ENCODE measurements around the gene MAP3K4.
"Not testable (repeated sequence)": the region's sequence is repeated elsewhere in the genome, so short reads cannot be mapped to it uniquely, and the experiment has no call there.

The MAP3K4 gene

DNA sequence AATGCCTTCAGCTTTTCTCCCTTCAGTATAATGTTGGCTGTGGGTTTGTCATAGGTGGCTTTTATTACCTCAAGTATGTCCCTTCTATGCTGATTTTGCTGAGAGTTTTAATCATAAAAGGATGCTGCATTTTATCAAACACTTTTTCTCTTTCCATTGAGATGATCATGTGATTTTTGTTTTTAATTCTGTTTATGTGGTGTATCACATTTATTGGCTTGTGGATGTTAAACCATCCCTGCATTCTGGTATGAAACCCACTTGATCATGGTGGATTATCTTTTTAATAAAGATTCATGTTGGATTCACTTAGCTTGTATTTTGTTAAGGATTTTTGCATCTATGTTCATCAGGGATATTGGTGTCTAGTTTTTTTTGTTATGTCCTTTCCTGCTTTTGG, 131.8 kb downstream of the MAP3K4 start:
- DNase-seq (ENCODE audit: low read depth, low spot score): not testable (repeated sequence)

DNA sequence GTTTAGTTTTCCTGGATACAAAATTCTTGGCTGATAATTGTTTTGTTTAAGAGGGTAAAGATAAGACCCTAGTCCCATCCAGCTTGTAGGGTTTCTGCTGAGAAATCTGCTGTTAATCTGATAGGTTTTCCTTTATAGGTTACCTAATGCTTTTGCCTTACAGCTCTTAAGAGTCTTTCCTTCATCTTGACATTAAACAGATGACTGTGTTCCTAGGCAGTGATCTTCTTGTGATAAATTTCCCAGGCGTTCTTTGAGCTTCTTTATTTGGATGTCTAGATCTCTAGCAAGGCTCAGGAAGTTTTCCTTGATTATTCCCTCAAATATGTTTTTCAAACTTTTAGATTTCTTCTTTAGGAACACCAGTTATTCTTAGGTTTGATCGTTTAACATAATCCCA, 134.0 kb downstream of the MAP3K4 start:
- no peak for DNase-seq (ENCODE audit: low read depth, low spot score)

DNA sequence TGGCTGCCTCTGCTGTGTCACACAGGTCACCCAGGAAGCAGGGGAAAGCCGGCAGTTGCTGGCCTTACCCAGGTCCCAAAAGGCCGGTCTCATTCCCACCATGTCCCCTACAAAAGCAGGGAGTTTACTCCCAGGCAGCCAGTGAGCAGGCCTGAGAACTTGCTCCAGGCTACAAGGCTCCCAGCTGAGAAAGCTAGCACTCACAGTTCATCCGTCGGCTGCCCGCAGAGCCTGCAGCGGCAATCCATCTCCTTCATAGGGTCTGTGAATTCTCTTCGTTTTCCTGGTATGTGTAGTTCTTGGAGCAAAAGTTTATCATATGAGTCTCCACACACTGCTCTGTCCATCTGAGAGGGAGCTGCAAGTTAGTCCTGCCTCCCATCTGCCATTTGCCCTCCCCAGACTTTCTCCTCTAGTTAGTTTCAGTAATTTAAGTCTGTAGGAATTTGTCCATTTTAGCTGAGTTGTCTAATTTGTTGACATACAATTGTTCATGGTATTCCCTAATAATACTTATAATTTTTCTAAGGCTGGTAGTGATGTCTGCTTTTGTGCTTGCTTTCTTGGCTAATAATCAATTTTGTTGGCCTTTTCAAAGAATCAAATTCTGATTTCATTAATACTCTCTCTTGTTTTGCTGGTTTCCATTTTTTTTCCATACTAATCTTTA, 135.6 kb downstream of the MAP3K4 start:
- DNase-seq (ENCODE audit: low read depth, low spot score): no peak

DNA sequence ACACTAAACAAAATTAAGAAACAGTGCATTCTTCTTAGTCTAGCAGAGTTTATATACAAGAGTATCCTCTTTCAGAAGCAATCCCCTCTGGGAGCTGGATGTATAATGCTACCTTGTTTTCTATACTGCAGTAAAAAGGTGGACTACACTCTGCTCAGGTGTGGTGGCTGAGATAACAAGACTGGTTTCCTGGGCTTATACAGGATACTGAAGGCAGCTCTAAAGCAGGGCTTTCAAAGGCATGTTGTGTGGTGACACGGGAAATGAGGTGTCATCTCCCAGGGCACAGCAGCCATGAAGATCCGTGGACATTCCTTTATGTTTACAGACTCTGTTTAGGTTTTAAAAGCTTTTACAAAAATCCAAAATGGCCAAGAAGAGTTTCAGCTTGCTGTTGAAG, 136.7 kb downstream of the MAP3K4 start:
- DNase-seq (ENCODE audit: low read depth, low spot score): no peak

DNA sequence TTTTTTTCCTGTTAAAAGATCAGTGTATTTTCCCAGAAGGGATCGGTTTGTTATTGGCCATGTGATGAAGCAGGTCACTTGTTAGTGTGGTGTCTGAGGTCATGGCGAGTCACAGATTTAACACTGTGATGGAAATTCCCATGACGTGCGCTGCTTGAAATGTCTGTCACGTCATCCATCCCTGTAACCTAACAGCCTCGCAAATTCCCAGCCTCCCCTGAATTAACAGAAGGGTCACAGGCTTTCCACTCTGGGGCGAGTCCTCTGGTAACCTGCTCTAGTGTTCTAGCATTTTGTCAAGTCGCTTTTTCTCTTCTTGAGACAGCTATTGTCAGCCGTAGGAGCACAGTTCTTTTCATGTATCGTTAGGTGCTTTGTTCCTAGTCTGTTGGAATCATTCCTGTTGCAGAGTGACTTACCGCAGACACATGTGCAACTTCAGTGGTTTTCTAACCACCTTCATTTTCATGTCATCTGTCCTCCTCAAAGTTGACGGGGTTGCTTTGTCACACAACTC, 137.2 kb downstream of the MAP3K4 start:
- DNase-seq (ENCODE audit: low read depth, low spot score): no peak

DNA sequence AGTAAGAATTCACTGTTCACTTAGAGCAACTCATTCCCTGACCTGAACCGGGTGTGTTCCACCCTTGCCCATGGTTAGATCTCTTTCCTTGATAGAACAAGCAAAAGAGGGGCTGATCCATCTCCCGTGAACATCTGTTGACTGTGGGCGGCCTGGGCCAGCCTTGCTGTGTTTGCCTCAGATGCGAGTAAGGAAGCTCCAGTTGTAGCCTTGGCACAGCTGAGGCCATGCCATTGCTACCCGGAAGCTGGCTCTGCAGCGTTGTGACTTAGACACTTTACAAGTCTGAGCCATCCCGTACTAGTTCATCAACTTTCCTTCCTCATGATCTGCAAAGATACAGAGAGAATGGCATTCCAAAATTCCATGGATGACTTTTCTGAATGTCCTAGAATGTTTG, 139.0 kb downstream of the MAP3K4 start:
- no peak for DNase-seq (ENCODE audit: low read depth, low spot score)

DNA sequence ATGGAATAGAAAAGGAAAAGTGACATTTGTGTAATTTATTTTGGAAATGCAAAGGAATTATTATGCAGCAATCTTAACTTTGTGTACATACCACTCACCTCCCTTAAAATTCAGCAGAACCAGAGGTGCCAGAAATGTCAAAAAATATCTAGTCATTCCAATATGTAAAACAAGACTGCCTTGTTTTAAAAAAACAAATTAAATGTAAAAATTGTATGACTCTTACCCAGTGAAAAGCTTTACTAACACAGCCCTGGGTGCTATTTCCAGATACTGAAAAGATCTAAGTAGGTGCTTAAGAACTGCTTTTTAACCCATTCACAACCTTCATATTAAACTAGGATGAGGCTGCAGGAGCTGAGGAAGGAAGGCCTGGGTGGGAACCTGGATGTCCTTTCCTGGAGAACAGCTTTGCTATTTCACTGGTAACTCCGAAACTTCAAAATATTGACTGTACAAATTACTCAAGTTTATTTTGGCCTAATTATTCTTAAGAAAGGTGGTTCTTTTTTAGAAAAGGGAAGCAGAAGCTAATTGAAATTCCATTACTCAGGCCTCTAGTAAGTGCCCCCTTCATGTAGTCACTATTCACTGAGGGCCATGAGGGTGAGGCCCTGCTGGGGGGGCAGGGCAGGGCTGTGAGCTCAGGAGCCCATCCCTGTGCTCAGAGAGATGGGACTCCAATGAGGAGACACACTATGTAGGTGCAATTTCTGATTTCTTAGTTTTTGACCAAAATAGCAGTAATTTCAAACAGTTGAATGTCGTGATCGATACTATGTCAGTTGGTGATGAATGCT, 139.6 kb downstream of the MAP3K4 start:
- no peak for DNase-seq (ENCODE audit: low read depth, low spot score)

DNA sequence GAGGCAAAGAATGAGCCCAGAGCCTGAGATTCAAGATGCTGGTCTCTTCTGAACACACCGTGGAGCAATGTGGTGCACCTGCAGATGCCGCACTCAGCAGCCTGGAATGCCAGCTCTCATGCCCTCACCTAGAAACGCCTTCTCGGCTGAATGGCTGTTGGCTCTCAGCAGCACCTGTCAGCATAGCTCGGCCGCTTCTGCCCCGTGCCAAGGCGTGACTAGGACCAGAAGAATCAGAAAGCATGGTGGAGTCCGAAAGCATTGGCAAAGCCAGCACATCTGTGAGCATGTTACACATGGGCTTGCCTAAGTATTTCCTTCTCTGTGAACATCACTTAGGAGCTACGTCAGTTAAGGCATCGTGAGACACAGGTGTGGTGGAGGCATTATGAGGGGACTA, 140.8 kb downstream of the MAP3K4 start:
- no peak for DNase-seq (ENCODE audit: low read depth, low spot score)

DNA sequence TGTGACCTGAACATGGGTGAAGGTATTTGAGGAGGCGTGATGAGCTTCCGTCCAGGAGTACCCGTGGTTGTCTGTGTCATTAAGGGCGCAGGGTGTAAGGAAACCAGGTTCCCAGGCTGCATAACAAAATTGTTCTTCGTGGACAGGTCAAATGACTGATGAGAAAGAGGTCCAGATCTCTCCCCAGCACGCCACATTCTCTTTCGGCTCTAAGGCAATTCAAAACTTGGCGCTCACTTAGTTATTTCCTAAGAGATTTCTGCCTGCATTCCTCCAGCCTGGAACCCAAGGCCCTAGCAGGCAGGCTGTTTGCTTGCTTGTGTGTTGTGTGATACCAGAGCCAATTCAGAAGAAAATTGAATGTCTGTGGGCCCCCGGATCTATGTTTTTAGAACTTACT, 142.4 kb downstream of the MAP3K4 start:
- DNase-seq (ENCODE audit: low read depth, low spot score): no peak

DNA sequence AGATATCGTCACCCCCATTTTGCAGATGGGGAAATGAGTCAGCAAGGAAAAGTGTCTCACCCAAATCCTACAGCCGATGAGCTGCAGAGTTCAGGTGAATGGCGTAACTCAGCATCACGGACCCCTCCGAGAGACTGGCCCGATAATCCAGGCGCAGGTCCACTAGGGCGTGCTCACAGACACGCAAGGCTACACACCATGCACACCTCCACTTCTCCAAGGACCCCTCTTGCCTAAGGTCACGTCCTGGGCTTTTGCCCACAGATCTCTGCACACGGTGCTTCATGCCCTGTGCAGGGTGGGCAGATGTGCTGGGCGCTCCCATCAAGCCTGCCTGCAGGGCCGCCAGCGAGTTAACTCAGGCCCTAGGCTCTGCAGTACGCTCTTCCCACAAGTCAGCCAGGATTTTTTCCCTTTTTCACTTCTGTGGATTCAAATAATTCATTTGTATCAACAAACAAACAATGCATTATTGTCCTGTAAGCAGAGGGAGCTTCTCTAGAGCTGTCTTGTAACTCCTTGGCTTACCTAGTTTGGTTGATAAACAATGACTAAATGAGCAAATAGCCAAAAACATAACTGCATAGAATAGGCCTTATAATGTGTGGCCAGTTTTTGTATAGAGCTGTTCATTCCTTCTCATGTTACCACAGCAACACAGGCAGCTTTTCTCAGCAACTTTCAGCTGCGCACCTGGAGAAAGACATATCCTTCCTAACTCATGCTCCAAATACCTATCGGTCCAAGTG, 143.2 kb downstream of the MAP3K4 start:
- DNase-seq (ENCODE audit: low read depth, low spot score): no peak

DNA sequence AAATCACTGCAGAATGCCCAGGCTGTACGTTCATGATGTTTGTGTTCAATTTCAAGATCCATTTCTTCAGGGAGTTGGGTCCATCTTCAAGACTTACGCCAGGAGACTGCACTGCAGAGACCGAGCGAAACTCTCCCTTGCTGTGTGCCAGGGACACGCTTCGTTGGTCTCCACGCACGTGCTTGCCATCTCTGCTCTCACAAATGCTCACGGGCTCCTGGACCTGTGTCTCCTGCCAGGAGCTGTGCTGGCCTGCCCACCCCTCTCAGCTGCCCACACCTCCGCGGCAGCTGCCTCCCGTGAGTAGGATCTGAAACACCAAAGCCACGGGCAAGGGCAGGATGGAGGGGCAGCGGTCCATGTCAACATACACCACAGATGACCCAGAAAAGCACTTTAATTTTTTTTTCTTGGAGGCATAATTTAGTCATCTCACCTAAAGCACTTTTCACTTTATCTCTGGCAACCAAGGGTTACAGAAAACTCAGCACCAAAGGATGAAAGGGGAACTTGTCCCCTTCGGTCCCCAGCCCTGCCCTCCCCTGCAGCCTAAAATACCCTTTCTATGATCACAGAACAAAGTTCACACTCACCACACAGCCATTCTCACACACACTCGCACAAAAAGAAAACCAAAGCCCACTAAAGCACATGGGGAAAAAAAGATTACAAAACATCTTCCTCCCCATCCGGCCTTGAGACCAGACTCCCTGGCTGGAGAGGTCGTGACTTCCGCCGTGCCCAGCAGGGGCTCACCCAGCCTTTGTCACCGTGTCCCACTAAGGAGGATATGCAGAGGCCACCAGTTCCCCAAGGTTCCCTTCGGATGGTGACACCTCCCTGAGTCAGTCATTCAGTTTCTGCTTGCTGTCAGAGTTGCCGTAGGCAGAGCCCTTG, 144.4 kb downstream of the MAP3K4 start:
- no peak for DNase-seq (ENCODE audit: low read depth, low spot score)

DNA sequence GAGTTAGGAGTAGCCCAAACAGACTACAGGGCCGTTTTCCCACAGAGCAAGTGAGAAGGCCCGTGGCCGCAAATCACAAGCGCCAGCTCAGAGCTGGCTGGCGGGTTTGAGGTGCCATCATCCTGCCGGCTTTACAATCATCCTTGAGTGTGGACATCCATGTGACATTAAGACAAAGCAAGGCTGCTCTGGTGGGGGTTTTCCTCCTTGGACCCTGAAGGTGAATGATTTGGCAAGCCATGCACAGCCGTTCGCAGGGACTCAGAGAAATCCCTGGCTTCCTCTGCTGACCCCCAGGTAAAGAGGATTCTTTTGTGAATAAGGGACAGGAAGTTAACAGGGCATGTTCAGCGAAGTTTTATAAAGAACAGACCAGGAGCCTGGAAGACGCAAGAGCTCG, 145.1 kb downstream of the MAP3K4 start:
- no peak for DNase-seq (ENCODE audit: low read depth, low spot score)

DNA sequence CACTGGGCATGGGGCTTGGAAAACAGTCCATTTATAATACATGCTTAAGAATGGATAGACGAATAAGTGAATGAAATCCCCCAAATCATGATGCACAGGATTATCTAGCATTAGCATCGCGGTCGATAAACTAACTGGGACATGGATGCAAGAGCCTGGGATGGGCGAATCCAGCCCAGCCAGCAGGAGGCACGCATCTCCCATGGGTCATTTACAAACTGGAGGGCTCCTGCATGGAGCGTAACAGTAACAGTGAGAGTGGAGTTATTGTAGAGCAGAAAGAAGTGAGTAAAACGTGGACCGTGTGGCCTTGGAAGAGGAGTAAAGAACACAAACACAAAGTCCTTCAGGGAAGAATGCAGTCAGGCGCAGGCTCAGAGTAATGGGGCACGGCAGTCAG, 145.8 kb downstream of the MAP3K4 start:
- DNase-seq (ENCODE audit: low read depth, low spot score): no peak

DNA sequence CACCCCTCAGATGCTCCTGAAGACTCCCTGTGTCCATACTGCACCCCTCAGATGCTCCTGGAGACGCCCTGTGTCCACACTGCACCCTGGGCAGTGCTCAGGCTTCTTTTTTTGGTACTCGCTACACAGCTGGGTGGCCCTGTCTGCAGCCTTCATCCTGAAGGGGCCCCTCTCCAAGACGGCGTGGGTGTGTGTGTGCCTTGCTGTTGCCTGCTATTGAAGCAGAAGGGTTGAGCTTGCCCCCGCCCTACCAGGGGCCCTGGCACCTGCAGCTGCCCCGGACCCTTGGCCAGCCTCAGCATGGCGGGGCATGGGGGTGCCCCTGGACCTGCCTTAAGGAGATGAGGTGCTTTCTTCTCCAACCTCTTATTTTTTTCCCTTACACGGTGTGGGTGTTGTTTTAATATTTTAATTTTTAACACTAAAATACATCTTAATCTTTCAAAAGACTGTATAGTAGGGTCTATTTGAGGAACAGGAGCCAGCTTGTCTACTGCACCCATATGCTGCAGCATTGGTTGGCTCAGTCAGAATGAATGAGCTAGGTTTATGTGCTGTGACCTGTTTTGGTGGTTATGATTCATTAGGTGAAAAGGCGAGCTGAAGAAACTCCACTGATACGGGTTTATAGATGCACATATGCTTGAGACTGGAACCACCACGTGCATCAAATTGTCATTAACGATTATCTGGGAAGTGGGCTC, 146.4 kb downstream of the MAP3K4 start:
- DNase-seq (ENCODE audit: low read depth, low spot score): no peak

DNA sequence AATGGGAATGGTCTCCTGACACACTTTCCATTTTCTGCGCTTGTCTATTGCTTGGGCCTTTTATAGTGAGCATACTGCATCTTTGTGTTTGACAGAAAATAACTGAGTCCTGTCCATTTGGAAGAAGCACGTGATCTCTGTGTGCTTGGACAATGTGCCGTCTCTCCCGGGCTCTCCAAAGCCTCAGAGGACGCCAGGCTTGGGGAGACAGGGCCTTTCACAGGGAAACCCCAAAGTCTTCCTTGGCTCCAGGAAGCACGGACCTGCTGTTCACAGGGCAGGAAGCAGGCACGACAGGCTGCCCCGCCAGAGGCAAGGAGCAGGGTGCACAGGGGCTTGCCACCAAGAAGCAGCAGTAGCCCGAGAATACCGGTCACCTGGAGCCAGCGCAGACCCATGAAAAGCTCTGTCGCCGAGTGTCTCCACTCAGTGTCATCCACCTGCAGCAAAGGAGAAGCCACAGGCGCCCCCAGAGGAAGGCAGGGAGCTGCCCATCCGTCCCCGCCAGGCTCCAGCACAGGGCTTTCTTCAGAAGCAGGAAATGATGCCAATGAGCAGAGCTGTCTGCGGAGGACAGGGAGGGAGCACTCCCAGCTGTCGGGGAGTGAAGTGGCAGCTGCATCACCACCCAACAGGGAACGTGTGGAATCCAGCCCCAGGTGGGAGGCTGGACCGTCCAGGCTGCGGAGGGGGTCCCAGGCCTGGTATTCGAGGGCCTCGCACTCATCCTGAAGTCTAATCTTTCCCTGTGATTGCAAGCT, 147.2 kb downstream of the MAP3K4 start:
- DNase-seq (ENCODE audit: low read depth, low spot score): no peak

DNA sequence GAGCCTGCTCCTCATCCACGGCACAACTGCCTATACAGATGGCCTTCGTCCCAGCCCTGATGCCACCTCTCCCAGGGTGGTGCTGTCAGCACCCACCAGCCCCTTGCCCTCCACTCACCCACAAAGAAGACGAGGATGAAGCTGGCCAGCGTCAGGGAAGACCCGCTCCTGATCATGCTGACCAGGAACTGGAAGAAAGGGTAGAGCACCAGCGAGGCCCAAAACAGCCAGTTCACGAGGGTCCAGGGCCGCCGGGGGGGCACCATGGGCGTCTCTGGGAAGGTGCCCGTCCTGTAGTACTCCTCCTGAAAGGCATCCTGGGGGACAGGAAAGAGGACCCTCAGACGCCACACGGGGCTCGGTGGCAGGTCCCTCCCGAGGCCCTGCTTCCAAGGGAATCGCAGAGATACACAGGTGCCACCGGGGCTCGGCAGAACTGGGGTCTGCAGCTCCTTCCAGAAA, 147.8 kb downstream of the MAP3K4 start:
- no peak for DNase-seq (ENCODE audit: low read depth, low spot score)

DNA sequence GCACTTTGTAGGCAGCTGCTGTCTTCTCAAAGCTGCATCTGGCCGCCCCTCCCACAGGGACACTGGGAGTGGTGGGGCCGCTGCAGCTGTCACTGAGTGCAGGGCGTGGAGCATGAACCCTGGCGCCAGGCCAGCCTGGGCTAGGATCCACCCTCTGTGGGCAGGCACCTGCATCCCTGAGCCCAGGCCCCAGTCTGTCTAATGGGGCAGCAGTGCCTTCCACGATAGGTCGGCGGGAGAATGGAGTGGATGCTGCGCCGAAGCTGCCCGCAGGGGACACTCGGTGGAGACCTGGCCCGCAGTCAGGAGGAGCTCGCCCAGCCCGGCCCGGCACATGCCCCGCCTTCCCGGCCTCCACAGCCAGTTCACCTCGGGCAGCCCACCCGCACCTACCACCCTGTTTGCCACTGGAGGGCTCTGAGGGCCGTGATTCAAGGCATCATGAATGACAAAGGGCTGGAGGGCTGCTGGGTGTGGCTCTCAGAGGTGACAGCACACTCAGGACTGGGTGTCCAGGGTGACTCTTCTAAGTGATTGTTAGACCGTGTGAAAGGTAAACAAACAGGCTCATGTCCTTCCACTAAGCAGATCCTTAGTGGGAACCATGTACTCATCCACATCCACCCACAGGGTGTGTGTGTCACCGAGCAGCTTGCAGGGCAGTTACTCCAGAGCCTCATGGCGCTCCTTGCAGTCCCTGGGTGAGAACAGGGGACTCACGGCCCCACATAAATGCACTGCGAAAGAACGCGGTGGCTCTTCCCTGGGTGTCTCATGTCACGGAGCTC, 148.4 kb downstream of the MAP3K4 start:
- no peak for DNase-seq (ENCODE audit: low read depth, low spot score)

DNA sequence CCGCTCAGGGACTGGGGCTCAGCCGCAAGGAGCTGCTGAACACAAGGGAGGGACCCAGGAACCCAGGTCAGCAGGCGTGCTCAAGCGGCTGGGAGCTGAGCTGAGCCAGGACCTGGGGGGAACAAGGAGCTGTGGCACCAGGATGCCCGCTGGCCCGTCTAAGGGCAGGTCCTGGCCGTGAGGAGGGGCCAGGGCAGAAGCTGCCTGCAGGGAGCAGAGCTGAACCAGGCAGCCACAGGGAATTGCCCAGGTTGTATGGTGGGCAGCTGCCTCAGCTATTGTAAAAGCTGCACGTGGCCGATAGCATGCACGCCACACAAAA, 148.9 kb downstream of the MAP3K4 start:
- no peak for DNase-seq (ENCODE audit: low read depth, low spot score)

DNA sequence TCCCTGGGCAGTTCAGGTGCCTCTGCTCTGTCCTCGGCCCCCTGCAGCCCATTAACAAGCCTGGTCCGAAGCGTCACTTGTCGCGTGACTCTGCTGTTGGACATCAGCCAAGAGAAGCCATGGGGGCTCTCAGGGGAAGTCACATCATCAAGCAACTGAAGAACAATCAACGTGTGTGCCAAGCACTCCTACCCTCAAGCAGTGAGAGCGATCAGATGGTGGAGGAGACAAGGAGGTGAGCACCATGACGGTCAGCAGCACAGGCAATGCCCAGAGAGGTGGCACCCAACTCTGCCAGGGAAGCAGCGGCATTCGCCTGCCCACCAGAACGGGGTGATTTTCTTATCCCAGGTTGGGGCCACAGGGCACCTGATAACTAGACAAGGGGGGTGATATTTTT, 149.6 kb downstream of the MAP3K4 start:
- no peak for DNase-seq (ENCODE audit: low read depth, low spot score)
